GM12878 (cell line): Measurements from ENCODE around the gene SHISA6.

ENCODE experiments used
- CTCF ChIP-seq, 3 experiments: IDR thresholded peaks in 2 of 3; conservative IDR thresholded peaks in 1 of 3; 2 replicates each; pipeline ENCODE4 v1.5.1; 2011; ENCODE audit warnings: low read depth in 3 of 3, low read length in 3 of 3, mild to moderate bottlenecking in 3 of 3, control low read depth in 2 of 3, moderate library complexity in 2 of 3, inconsistent platforms in 1 of 3, mixed read lengths in 1 of 3; ENCODE audit not compliant: control insufficient read depth in 2 of 3, insufficient read depth in 1 of 3; ENCODE audit errors: extremely low read depth in 1 of 3
- ESRRA ChIP-seq: IDR thresholded peaks from 2 replicates; pipeline ENCODE4 v1.6.1; 2012; ENCODE audit warnings: mild to moderate bottlenecking, low read length, improper control_type of control experiment
- HDGF ChIP-seq: fragments of 450-650 bp; IDR thresholded peaks from 2 replicates; pipeline ENCODE4 v1.6.1; 2016; ENCODE audit warnings: antibody characterized with exemption
- MXI1 ChIP-seq: fragments of 150-350 bp; IDR thresholded peaks from 2 replicates; pipeline ENCODE4 v1.6.1; 2011; ENCODE audit warnings: low read depth, mild to moderate bottlenecking, inconsistent platforms, low read length, improper control_type of control experiment
- MYC ChIP-seq: IDR thresholded peaks from 2 replicates; pipeline ENCODE4 v1.6.1; 2011; ENCODE audit warnings: mild to moderate bottlenecking, low read length, moderate library complexity, inconsistent platforms; ENCODE audit not compliant: insufficient read depth, insufficient replicate concordance, insufficient read length, severe bottlenecking
- NR2C2 ChIP-seq: IDR thresholded peaks from 2 replicates; pipeline ENCODE4 v1.6.1; 2011; ENCODE audit warnings: borderline replicate concordance, low read depth; ENCODE audit not compliant: control insufficient read depth, insufficient read length
- POLR2A ChIP-seq: IDR thresholded peaks from 2 replicates; pipeline ENCODE4 v1.6.1; 2011; ENCODE audit warnings: low read depth, mild to moderate bottlenecking, low read length
- POLR2AphosphoS5 ChIP-seq: IDR thresholded peaks from 2 replicates; pipeline ENCODE4 v1.6.1; 2011; ENCODE audit warnings: mild to moderate bottlenecking, low read length, inconsistent platforms
- SMAD5 ChIP-seq: IDR thresholded peaks from 2 replicates; pipeline ENCODE4 v1.6.1; 2016; ENCODE audit warnings: antibody characterized with exemption, low read depth
- USF2 ChIP-seq: IDR thresholded peaks from 2 replicates; pipeline ENCODE4 v1.6.1; 2011; ENCODE audit warnings: low read depth, low read length, improper control_type of control experiment, borderline replicate concordance
- ZNF274 ChIP-seq: IDR thresholded peaks from one replicate; pipeline ENCODE4 v1.8.0; 2011; ENCODE audit not compliant: insufficient read length, insufficient read depth
- ZNF384 ChIP-seq: IDR thresholded peaks from 2 replicates; pipeline ENCODE4 v1.6.1; 2012; ENCODE audit warnings: low read depth, mild to moderate bottlenecking, low read length, improper control_type of control experiment, borderline replicate concordance
- TF ChIP-seq, protein P1 (sequence below): IDR thresholded peaks from 2 replicates; pipeline ENCODE4 v1.6.1; 2012; ENCODE audit warnings: mild to moderate bottlenecking, low read depth, low read length
- TF ChIP-seq, protein P2 (sequence below): IDR thresholded peaks from 2 replicates; pipeline ENCODE4 v1.6.1; 2012; ENCODE audit warnings: low read depth, low read length, improper control_type of control experiment

- TF ChIP-seq NR2C2 (no peak), POLR2AphosphoS5 (no peak), SMAD5 (no peak), ZNF384 (no peak), ZNF274 (no peak), POLR2A (no peak), ESRRA (no peak), CTCF (IDR thresholded peaks at IDR 0.05 in 2 of 3, conservative IDR thresholded peaks at IDR 0.05 in 1 of 3; ENCODE audit: control insufficient read depth in 2 of 3, extremely low read depth in 1 of 3, insufficient read depth in 1 of 3, low read depth in 3 of 3, low read length in 3 of 3) (no peak), USF2 (no peak), MXI1 (no peak), MYC (no peak), HDGF (no peak)
- TF ChIP-seq, protein P1, sequence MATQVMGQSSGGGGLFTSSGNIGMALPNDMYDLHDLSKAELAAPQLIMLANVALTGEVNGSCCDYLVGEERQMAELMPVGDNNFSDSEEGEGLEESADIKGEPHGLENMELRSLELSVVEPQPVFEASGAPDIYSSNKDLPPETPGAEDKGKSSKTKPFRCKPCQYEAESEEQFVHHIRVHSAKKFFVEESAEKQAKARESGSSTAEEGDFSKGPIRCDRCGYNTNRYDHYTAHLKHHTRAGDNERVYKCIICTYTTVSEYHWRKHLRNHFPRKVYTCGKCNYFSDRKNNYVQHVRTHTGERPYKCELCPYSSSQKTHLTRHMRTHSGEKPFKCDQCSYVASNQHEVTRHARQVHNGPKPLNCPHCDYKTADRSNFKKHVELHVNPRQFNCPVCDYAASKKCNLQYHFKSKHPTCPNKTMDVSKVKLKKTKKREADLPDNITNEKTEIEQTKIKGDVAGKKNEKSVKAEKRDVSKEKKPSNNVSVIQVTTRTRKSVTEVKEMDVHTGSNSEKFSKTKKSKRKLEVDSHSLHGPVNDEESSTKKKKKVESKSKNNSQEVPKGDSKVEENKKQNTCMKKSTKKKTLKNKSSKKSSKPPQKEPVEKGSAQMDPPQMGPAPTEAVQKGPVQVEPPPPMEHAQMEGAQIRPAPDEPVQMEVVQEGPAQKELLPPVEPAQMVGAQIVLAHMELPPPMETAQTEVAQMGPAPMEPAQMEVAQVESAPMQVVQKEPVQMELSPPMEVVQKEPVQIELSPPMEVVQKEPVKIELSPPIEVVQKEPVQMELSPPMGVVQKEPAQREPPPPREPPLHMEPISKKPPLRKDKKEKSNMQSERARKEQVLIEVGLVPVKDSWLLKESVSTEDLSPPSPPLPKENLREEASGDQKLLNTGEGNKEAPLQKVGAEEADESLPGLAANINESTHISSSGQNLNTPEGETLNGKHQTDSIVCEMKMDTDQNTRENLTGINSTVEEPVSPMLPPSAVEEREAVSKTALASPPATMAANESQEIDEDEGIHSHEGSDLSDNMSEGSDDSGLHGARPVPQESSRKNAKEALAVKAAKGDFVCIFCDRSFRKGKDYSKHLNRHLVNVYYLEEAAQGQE, result no peak
- TF ChIP-seq, protein P2, sequence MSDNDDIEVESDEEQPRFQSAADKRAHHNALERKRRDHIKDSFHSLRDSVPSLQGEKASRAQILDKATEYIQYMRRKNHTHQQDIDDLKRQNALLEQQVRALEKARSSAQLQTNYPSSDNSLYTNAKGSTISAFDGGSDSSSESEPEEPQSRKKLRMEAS, result no peak
Observed at GRCh38 chr17:11331547-11332513, 90.8 kb downstream of the SHISA6 start.
